Esophagus squamous epithelium (tissue), 5 donors: ENCODE results near the gene SH3PXD2B. TPM values are rescaled to one million over a fixed set of nuclear protein-coding genes. Genes with fewer than 3 reads are reported as not detected.

Experiments used
- DNase-seq: peaks from one replicate; lab custom pipeline; 2025; lab: John Stamatoyannopoulos, UW
- H3K27ac ChIP-seq, 4 donors: fragments of 200-600 bp; sonication (generic); one replicate each; pipeline ENCODE4 v1.5.1; 2016 to 2019; ENCODE audit warnings: mild to moderate bottlenecking in 1 of 4
- H3K27me3 ChIP-seq, 4 donors: fragments of 200-600 bp; sonication (generic); 1 replicate in 3 of 4; 2 replicates in 1 of 4; pipeline versions ENCODE4 v1.5.1 to v1.6.0; 2017 to 2021; ENCODE audit warnings: antibody characterized with exemption in 1 of 4
- H3K36me3 ChIP-seq, 3 donors: fragments of 200-600 bp; sonication (generic); one replicate each; pipeline ENCODE4 v1.5.1; 2016 to 2019
- H3K4me1 ChIP-seq, 3 donors: fragments of 200-600 bp; sonication (generic); one replicate each; pipeline ENCODE4 v1.5.1; 2017 to 2019
- H3K4me3 ChIP-seq, 4 donors: fragments of 200-600 bp; sonication (generic); 1 replicate in 3 of 4; 2 replicates in 1 of 4; pipeline ENCODE4 v1.5.1; 2016 to 2019; ENCODE audit warnings: mild to moderate bottlenecking in 2 of 4, moderate library complexity in 1 of 4
- H3K9me3 ChIP-seq, 3 donors: fragments of 200-600 bp; sonication (generic); one replicate each; pipeline ENCODE4 v1.5.1; 2016 to 2019
- POLR2A ChIP-seq, 4 donors: fragments of 450-650 bp; IDR thresholded peaks; one replicate each; pipeline ENCODE4 v1.6.1; 2017; ENCODE audit warnings: antibody characterized with exemption in 4 of 4, mild to moderate bottlenecking in 4 of 4, moderate library complexity in 3 of 4
- WGBS, 2 donors: methylation state at CpG; one replicate each; pipeline ENCODE4 v1.1.5; 2018; 5-methylcytosine and 5-hydroxymethylcytosine counted together
- intact Hi-C: fragments of 100-400 bp; cut with DNase I; formaldehyde crosslinking; loops from one replicate; pipeline ENCODE4 v1.15.0; 2022
- total RNA-seq, 4 donors: library from RNA; depleted of rRNA; stranded (reverse); fragments of >200 nt; gene quantifications; one replicate each; pipeline ENCODE4 v1.1.0, GENCODE V29; 2016
- TF ChIP-seq, protein P1 (sequence below), 6 experiments: fragments of 450-650 bp in 4 of 6; fragments of 200-600 bp in 2 of 6; sonication (generic) in 2 of 6; IDR thresholded peaks; one replicate each; pipeline ENCODE4 v1.5.1; 2016 to 2019; ENCODE audit warnings: antibody characterized with exemption in 6 of 6, mild to moderate bottlenecking in 4 of 6, moderate library complexity in 4 of 6
- donor health status: DM: yes; HTN: yes; CAD: no.

The SH3PXD2B gene
- total RNA-seq, 4 donors from 2014 or later: 7.1 to 22.1 (median 13.8) TPM

DNA sequence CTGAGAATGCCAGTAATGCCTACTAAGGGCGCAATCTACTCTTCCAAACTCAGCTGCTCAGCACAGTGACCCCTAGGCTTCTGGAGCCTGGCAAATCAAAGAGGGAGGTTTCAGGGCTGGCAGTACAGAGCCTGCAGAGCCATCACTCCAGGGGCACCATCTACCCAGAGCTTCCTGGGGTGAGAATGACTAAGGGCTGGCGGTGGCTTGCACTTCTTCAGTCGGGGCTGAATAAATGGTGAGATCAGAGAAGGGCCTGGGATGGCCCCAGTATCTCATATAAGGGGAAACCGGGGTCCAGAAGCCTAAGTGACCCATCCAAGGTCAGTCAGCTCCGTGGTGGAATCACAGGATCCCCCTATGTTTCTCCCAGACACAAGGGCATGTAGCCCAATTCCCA is 5.3 kb downstream of the SH3PXD2B start:
- Histone ChIP-seq H3K4me3 (no peak overlapping the region), H3K36me3 (no peaks in the 10 kb centered on the region), H3K4me1 (peaks cover 33 to 100% (median 53%) of the 10 kb centered on the region in 3 donors), H3K27me3 (peaks cover 0 to 4% (median 0%) of the 10 kb centered on the region in 4 donors), H3K27ac (peak overlapping the region in 1 of 4 donors; percentile 70), H3K9me3 (no peaks in the 10 kb centered on the region)
- TF ChIP-seq POLR2A (IDR thresholded peaks at IDR 0.05): no peak
- TF ChIP-seq, protein P1, sequence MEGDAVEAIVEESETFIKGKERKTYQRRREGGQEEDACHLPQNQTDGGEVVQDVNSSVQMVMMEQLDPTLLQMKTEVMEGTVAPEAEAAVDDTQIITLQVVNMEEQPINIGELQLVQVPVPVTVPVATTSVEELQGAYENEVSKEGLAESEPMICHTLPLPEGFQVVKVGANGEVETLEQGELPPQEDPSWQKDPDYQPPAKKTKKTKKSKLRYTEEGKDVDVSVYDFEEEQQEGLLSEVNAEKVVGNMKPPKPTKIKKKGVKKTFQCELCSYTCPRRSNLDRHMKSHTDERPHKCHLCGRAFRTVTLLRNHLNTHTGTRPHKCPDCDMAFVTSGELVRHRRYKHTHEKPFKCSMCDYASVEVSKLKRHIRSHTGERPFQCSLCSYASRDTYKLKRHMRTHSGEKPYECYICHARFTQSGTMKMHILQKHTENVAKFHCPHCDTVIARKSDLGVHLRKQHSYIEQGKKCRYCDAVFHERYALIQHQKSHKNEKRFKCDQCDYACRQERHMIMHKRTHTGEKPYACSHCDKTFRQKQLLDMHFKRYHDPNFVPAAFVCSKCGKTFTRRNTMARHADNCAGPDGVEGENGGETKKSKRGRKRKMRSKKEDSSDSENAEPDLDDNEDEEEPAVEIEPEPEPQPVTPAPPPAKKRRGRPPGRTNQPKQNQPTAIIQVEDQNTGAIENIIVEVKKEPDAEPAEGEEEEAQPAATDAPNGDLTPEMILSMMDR (IDR thresholded peaks at IDR 0.05): no peak
- DNase-seq: no peak
- intact Hi-C loops: loop anchor here (2.0 kb wide), 1 partner anchor 44 kb away; no protein-coding TSS in a partner anchor
- 74 to 76% methylated on average over 4 of the region's 5 CpGs for WGBS, 2 donors

DNA sequence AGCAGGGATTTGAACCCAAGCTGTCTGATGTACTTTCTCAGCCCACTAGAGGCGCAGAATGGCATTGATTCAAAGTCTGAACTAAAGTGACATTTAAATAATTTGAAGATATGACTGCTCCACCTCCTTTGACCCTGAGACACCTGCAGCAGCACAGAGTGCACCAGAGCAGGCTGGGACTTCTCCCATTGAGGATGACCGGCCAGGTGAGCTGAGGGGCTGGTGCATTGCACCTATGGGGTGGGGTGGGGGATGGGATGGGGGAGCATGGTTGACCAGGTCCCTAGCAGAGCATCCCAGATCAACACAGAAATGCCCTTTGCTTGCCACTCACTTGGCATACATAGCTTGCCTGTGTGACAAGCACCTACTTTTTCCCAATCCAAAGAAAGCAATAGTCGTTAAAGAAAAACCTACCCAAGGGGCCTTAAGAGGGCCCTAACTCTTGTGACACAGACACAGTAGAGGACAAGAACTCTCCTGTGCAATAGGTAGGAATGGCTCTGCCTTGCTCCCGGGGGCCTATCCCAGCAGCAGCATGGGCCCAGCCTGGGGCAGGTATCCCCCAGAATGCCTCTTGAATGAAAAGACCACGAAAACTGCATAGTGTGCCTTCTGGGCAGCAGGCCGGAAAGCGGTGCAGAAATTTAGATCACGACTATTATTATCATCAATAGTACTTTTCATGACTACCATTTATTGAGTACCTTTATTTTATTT is 6.5 kb downstream of the SH3PXD2B start:
- Histone ChIP-seq H3K4me1 (peaks cover 43 to 100% (median 64%) of the 10 kb centered on the region in 3 donors), H3K4me3 (no peak overlapping the region), H3K9me3 (no peaks in the 10 kb centered on the region), H3K27ac (peak overlapping the region in 1 of 4 donors; percentile 70), H3K27me3 (no peaks in the 10 kb centered on the region), H3K36me3 (no peaks in the 10 kb centered on the region)
- no peak for DNase-seq
- intact Hi-C loops: loop anchor here (2.0 kb wide), 1 partner anchor 43 kb away; no protein-coding TSS in a partner anchor
- TF ChIP-seq, protein P1 (IDR thresholded peaks at IDR 0.05): no peak
- TF ChIP-seq POLR2A (IDR thresholded peaks at IDR 0.05): no peak
- WGBS, 2 donors: 87 to 90% methylated on average over 6 to 7 of the region's 8 CpGs

DNA sequence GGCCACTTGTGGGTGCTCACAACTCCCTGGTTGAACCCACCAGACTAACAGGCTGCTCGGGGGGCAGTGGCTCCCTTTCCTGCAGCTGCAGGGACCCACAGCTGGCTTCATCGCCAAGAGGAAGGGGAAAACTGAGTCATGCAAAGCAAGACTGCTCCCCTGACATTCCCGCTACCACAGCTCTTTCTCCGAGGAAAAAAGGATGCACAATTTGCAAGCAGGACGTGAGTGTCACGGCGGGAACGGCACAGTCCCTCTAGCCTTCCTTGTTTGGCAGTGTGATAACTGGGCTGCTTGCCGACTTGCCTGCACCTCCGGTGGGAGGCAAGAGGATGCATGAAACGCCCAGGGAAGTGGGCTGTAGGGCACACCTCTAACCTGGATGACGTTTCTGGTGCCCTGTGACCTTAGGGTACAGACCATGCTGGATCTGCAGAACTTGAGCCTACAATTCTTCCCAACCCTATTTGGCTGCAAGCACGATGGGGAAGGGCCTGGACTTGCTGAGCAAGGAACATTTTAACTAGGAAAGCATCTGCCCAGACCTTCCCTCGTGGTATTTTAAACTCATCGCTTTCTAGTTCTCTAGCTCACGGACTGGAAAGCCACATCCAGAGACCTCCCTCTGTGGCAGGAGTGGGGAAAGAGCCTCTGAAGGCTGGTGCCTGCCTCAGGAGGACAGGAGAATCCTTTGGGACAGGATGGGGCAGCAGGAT is 7.8 kb downstream of the SH3PXD2B start:
- H3K27ac ChIP-seq: peak overlapping the region; percentile 9 to 70 (median 62)

DNA sequence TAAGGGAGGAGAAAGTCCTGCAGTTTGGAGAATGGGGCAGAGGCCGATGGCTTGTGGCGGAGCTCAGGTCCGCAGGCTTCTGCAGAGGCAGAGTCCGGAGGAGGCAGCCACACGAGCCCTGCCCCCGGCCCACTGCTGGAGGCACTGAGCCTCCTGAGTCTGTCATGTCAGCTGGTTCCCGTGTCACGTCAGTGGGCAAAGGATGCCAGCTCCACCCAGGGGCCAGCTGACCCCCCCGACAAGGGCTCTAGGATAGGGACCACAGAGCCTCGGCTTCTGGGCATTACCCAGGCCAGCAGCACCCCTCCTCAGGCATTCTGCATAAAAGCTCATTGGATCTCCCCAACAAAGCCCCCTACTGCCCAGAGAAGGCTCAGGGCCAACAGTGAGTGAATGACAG is 8.5 kb downstream of the SH3PXD2B start:
- Histone ChIP-seq H3K4me1 (peaks cover 34 to 83% (median 50%) of the 10 kb centered on the region in 3 donors), H3K4me3 (no peak overlapping the region), H3K27me3 (no peaks in the 10 kb centered on the region), H3K36me3 (no peaks in the 10 kb centered on the region), H3K9me3 (no peaks in the 10 kb centered on the region), H3K27ac (peak overlapping the region; percentile 9 to 70 (median 62))
- TF ChIP-seq, protein P1 (IDR thresholded peaks at IDR 0.05): no peak
- TF ChIP-seq POLR2A (IDR thresholded peaks at IDR 0.05): no peak
- intact Hi-C loops: no loop called here
- no peak for DNase-seq
- WGBS, 2 donors: 76% methylated on average over 5 of the region's 10 CpGs; no CpG with 5 or more reads in 1 of the 2 donors

More for the DNA sequence above, 7.8 kb downstream of the SH3PXD2B start:
- TF ChIP-seq POLR2A (IDR thresholded peaks at IDR 0.05): no peak
- TF ChIP-seq, protein P1 (IDR thresholded peaks at IDR 0.05): no peak
- no peak for DNase-seq
- 12 to 27% methylated on average over 11 of the region's 16 CpGs for WGBS, 2 donors
- intact Hi-C loops: no loop called here
- Histone ChIP-seq H3K4me1 (peaks cover 34 to 89% (median 54%) of the 10 kb centered on the region in 3 donors), H3K9me3 (no peaks in the 10 kb centered on the region), H3K27me3 (no peaks in the 10 kb centered on the region), H3K36me3 (no peaks in the 10 kb centered on the region), H3K4me3 (peak overlapping the region in 2 of 4 donors; percentile 1 to 24)
